GM19351 (cell line): Measurements from ENCODE around the gene PURA.
"Not testable (repeated sequence)": the region's sequence is repeated elsewhere in the genome, so short reads cannot be mapped to it uniquely, and the experiment has no call there.

Experiments
- ATAC-seq: cut with Tn5 transposase; IDR thresholded peaks from one replicate; pipeline ENCODE4 v1.9.1; 2021; ENCODE audit warnings: mild to moderate bottlenecking, moderate library complexity; ENCODE audit not compliant: unreplicated experiment

The PURA gene

DNA sequence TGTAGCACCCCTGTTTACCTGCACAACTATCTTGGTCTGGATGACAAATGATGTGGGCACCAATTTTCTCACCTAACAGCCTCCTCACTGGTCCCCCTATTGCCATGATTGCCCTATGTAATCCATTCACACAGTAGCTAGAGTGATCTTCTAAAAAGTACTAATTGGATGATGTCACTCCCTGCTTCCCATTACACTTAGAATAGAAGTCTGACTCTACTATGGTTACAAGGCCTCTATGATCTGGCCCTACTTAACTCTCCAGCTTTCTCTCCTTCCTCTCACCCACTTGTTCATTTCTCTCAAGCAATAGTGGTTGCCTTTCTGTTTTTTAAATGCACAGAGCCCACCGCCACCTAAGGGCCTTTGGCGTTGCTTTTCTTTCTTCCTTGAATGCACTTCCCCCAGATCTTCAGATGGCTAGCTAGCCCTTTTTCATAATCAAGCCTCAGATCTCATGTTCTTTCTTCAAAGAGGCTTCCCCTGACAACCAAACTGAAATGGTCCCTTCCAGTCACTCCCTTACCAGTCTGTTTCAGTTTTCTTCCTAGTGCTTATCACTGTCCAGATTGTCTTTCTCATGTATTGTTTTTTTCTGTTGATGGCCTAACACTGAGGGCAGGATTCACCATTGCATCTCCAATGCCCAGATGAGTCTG, 20.5 kb downstream of the PURA start:
- no peak for ATAC-seq

DNA sequence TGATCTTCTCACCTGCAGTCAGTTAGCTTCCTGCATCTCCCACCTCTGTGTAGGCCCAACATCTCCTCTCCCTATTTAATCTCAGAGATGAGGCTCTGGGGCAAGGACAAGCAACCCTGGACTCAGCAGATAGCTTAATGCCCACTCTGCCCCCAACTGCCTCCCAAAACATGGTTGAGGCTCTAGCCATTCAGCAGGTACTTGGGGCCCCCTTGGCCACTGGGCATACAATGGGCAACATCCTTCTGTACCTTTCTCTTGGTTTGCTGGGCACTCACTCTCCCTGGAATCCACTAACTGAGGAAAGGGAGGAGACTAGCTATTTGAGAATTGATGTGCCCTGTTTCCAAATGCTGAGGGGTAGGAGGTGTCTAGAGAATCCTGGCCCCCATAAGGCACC, 21.2 kb downstream of the PURA start:
- no peak for ATAC-seq

DNA sequence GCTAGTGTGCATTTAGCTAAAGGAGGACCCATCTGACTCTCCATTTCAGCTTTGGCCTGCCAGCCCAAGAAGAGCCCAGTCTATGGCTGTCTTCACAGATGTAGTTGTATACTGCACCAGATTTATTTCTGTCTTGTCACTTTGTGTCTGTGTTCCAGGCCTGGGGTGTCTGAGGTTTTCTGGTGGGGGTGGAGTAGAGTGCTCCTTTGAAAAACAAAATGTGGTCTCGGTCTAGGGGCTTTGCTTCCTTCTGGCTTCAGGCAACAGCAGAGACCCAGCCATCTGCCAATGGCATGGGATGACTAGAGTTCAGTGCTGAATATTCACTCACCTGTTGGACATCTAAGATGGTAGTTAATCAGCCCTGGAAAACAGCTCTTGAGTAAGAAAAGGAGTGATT, 22.7 kb downstream of the PURA start:
- no peak for ATAC-seq

DNA sequence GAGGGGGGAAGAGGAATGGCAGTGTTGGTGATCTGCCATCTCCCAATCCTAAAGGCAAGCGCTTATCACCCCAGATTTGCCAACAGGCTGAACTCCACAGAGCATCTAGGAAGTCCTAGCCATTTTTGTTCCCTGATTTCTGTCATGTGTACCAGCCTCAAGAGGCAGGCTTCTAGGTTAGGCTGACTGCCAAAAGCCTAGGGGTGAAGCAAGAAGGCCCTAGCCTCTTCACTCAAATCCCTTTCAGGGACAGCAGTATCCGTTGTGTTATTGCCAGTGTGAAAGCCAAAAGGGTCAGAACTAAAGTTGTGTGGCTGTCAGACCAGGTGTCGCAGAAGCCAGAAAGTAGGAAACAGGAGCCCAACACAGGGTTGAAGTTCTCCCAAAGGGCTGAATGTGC, 26.5 kb downstream of the PURA start:
- no peak for ATAC-seq

GRCh38 chr5:140141241-140141640, 27.3 kb downstream of the PURA start:
- ATAC-seq = no peak

DNA sequence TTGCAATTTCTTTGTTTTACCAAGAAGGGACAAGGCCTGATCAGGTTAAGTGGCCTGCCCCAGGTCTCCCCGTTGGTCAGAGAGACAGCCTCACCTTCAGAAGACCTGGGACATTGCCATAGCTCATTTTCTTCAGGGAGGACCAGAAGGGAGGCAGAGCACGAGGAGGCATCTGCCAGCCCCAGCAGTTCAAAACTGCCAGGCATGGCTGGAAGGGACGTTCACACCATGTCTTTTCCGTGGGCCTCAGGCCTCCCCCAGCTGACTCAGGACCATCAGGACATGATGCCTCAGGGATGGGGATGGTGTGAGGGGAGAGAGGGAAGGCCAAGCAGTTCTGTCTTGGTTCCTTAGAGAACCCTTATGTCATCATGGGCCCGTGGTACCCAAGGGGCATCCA, 28.3 kb downstream of the PURA start:
- no peak for ATAC-seq

- ATAC-seq = no peak
Measured at GRCh38 chr5:140142856-140143255, 28.9 kb downstream of the PURA start.

DNA sequence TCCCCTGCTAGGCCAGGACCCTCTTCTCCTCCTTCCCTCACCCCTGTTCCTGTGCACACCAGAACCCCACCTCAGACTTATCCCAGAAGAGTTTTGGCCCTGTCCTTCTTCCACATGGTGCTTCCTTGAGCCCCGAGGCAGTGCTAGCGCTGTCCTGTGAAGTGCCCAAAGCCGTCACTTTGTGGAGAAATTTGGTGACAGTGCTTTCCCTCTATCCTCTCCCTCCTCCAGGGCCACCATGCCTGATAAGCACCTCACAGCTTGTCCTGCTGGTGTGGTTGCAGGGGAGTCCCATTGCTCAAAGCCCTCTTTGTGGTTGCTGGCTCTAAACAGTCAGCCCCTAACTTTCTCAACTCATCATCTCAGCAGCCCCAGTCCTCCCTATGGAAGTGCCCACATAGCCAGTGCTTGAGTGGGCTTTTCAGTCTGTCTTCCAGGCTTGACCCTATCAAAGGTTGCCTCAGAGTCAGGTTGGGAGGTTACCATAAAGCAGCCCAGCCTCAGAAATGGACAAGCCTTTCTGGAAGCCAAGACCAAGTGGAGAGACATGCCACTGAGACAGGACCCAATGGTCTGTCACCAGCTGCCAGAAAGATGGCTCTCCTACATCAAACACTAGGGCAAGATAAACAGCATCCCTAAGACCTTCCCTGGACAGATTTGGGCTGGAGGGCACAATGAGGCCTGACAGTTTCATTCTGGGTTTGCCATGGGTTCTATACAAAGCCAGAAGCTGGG, 29.8 kb downstream of the PURA start:
- peak; percentile 18 for ATAC-seq

DNA sequence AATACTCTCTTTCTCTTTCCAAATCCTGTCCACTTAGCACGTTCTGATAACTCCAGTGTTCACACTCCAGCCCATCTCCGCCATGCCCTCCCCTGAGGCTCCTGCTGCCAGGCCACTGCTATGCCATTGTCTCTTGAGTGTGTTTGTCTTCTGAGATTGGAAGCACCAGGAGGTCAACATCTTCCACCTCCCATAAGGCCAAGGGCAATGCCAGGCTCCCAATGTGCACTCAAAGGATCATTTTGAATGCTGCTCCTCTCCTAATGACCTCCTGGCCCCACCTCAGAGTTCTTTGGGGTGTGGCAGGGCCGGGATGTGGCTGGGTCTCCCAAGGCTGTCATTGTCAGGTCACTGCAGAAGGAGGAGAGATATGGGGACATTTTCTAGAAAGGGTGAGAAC, 31.3 kb downstream of the PURA start:
- ATAC-seq = no peak

GRCh38 chr5:140145818-140146522, 32.1 kb downstream of the PURA start:
- no peak for ATAC-seq

DNA sequence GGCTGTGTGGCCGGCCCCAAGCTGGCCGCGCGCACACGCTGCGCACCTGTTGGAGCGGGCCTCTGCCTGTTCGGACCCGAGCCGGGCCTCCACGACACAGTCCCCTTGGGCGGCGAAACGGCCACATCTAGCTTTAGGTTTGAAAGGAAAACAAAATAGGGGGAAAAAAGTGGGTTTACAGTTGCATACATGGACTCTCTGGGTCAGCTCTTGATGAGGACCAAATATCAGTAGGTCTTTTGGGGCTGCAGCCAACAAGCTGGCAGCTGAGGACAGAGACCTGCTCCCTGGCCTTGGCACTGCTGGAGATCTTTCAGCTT, 32.6 kb downstream of the PURA start:
- ATAC-seq = no peak

GRCh38 chr5:140147460-140147859, 33.6 kb downstream of the PURA start:
- no peak for ATAC-seq

GRCh38 chr5:140148508-140148907, 34.6 kb downstream of the PURA start:
- ATAC-seq = no peak

DNA sequence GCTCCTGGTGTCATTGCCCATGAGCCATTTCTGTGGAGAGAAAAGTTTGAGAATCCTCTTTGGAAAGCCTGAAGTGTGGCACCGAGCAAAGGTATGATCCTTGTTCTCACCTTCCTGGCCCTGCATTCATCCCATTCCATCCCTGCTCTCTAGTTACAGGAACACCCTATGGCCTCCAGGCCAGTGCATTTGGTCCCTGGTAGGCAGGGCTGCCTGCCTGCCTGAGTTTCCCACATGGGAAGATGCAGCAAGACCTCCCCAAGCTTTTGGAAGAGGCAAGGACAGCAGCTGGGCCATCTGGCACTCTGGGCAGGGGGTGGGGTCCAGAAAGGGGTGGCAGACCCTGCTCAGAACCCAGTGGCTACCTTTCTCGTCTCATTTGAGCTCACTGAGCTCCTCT, 36.3 kb downstream of the PURA start:
- no peak for ATAC-seq

- ATAC-seq = no peak
Measured at GRCh38 chr5:140151144-140152021, 37.5 kb downstream of the PURA start.

DNA sequence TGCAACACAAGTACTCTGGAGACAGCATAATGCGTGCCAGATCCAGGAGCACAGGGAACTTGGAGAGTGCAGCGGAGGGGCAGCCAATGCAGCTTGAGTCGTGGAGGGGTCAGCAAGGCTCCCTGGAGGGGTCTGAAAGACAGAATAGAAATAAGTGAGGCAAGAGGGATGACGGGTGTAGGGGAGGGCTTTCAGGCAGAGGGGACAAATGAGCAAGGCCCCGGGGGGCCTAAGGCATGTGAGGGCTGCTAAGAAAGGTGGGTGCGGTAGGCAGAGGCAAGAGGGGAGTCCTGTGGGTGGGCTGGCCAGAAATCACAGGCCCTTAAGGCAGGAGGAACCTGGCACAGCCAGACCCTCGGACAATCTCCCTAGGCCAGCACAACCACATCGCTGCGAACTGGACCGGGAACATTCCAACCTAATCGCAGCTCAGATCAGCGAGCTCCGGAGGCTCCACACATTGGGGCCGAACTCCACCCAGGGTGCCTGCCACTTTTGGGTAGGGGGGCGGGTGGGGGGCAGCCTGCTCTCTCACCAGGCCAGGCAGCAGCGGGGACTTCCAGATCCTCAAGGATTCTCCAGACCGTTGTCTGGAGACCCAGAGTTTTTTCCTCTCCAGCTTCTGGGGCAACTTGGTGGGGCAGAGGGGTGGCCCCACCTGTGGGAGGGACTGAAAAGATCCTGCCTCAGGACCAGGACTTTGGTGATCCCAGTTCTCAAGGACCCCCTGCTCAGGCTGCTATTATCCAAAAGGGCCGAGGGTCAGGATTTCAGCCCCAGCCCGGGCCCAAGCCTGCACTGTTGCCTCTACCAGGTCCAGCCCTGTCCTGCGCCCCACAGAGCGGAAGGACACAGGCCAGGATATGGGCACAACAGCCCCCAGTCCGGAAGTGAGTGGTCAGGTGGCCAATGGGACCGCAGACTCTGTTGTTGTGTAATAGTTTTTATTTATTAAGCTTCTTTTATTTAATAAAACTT, 38.4 kb downstream of the PURA start:
- ATAC-seq = no peak

GRCh38 chr5:140153255-140153654, 39.3 kb downstream of the PURA start:
- ATAC-seq = no peak

DNA sequence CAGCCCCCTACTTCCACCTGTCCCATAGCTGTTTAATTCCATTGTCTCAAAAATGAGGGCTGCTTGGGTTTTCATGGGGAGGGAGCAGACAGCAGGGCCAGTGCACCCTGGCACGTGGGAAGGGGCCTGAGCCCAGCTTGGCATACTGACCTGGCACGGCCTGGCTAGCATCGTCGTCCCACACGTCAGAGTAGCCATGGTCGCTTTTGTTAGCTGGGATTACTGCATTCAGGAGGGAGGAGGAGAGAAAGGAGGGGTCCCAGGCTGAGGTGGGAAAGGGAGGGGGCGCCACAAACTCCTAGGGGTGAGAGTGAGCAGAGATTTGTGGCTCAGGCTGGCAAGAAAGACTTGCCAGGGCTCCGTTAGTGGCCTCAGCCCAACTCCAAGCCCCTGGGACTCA, 40.0 kb downstream of the PURA start:
- no peak for ATAC-seq

DNA sequence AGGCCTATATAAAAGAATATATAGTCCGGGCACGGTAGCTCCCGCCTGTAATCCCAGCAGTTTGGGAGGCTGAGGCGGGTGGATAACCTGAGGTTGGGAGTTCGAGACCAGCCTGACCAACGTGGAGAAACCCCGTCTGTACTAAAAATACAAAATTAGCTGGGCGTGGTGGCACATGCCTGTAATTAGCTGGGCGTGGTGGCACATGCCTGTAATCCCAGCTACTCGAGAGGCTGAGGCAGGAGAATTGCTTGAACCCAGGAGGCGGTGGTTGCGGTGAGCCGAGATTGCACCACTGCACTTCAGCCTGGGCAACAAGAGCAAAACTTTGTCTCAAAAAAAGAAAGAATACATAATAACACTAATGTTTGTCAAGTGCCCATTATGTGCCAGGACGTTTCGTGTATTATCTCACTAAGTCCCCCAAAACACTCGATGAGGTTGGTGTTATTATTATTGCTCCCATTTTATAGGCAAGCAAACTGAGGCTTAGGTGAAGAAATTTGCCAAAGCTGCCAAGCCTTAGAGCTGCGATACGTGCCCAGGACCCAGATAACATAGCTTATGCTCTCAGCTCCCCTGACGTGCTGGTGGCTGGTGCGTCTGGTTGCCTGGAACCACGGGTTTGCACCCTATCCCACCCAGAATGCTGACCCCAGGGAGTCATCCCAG, 40.9 kb downstream of the PURA start:
- not testable (repeated sequence) for ATAC-seq
